HEK293 (cell line): ENCODE results near the gene SIRT4.
"Not testable (repeated sequence)": the region's sequence is repeated elsewhere in the genome, so short reads cannot be mapped to it uniquely, and the experiment has no call there.

Source experiments
- CTCF ChIA-PET: fragments of 350-600 bp; formaldehyde crosslinking; extraction: SDS; loops from one replicate; lab custom pipeline; 2021; ENCODE audit warnings: antibody characterized with exemption; lab: Yijun Ruan, JAX
- POLR2A ChIA-PET: fragments of 300-600 bp; formaldehyde crosslinking; extraction: SDS; loops from one replicate; lab custom pipeline; 2020; ENCODE audit warnings: antibody characterized with exemption, inconsistent platforms; lab: Yijun Ruan, JAX
- H3K27ac ChIP-seq: fragments of 200-500 bp; sonication (Bioruptor generic); 2 replicates; pipeline ENCODE4 v1.5.1; 2014; ENCODE audit warnings: low read depth, low read length, control low read depth, inconsistent platforms; ENCODE audit errors: extremely low read depth
- H3K36me3 ChIP-seq, 2 experiments: fragments of 200-500 bp in 1 of 2; sonication (Bioruptor generic) in 1 of 2; 1 replicate in 1 of 2; 2 replicates in 1 of 2; pipeline ENCODE4 v1.5.1; 2014 to 2017; ENCODE audit warnings: inconsistent platforms in 2 of 2, low read length in 2 of 2; ENCODE audit not compliant: control insufficient read depth in 2 of 2, insufficient read depth in 1 of 2
- H3K4me1 ChIP-seq: fragments of 200-500 bp; sonication (Bioruptor generic); 2 replicates; pipeline ENCODE4 v1.5.1; 2014; ENCODE audit warnings: mild to moderate bottlenecking, low read length, inconsistent platforms; ENCODE audit not compliant: control insufficient read depth, insufficient read depth
- H3K4me3 ChIP-seq: 2 replicates; pipeline ENCODE4 v1.5.1; 2011; ENCODE audit warnings: low read depth, mild to moderate bottlenecking, control low read depth, low read length, moderate library complexity
- H3K9me3 ChIP-seq: fragments of 200-500 bp; sonication (Bioruptor generic); 2 replicates; pipeline ENCODE4 v1.5.1; 2014; ENCODE audit warnings: low read depth, low read length, inconsistent platforms; ENCODE audit not compliant: control insufficient read depth, insufficient read depth
- AEBP2 ChIP-seq: fragments of 450-650 bp; formaldehyde crosslinking; IDR thresholded peaks from 2 replicates; pipeline ENCODE4 v1.5.1; 2016; ENCODE audit warnings: missing biosample characterization, missing genetic modification characterization, borderline replicate concordance
- GLI2 ChIP-seq: fragments of 450-650 bp; formaldehyde crosslinking; IDR thresholded peaks from 2 replicates; pipeline ENCODE4; 2017; ENCODE audit warnings: missing biosample characterization, missing genetic modification characterization, low read depth, borderline replicate concordance
- GLI4 ChIP-seq: fragments of 450-650 bp; formaldehyde crosslinking; IDR thresholded peaks from 2 replicates; pipeline ENCODE4 v1.5.1; 2016; ENCODE audit warnings: missing biosample characterization, missing genetic modification characterization
- GLIS2 ChIP-seq: fragments of 450-650 bp; formaldehyde crosslinking; IDR thresholded peaks from 2 replicates; pipeline ENCODE4 v1.5.1; 2016; ENCODE audit warnings: missing biosample characterization, missing genetic modification characterization
- KLF16 ChIP-seq: fragments of 450-650 bp; formaldehyde crosslinking; IDR thresholded peaks from 2 replicates; pipeline ENCODE4 v1.5.1; 2017; ENCODE audit warnings: missing biosample characterization, missing genetic modification characterization
- WT1 ChIP-seq: fragments of 450-650 bp; formaldehyde crosslinking; IDR thresholded peaks from 2 replicates; pipeline ENCODE4 v1.5.1; 2016; ENCODE audit warnings: missing biosample characterization, missing genetic modification characterization
- ZBTB10 ChIP-seq: fragments of 450-650 bp; formaldehyde crosslinking; IDR thresholded peaks from 2 replicates; pipeline ENCODE4 v1.5.1; 2016; ENCODE audit warnings: missing biosample characterization, missing genetic modification characterization
- ZBTB26 ChIP-seq: fragments of 450-650 bp; formaldehyde crosslinking; optimal IDR thresholded peaks from 2 replicates; pipeline ENCODE3; 2016; ENCODE audit warnings: missing biosample characterization, mild to moderate bottlenecking, missing genetic modification characterization
- ZBTB8A ChIP-seq: fragments of 450-650 bp; formaldehyde crosslinking; IDR thresholded peaks from 2 replicates; pipeline ENCODE4 v1.5.1; 2016; ENCODE audit warnings: missing biosample characterization, missing genetic modification characterization
- ZNF302 ChIP-seq: fragments of 450-650 bp; formaldehyde crosslinking; IDR thresholded peaks from 2 replicates; pipeline ENCODE4 v1.5.1; 2016; ENCODE audit warnings: missing biosample characterization, missing genetic modification characterization, low read depth
- ZNF544 ChIP-seq: fragments of 450-650 bp; formaldehyde crosslinking; IDR thresholded peaks from 2 replicates; pipeline ENCODE4 v1.5.0; 2017; ENCODE audit warnings: missing biosample characterization, missing genetic modification characterization
- ZNF571 ChIP-seq: fragments of 450-650 bp; formaldehyde crosslinking; IDR thresholded peaks from 2 replicates; pipeline ENCODE4 v1.5.0; 2017; ENCODE audit warnings: missing biosample characterization, missing genetic modification characterization
- ZNF639 ChIP-seq: fragments of 450-650 bp; formaldehyde crosslinking; IDR thresholded peaks from 2 replicates; pipeline ENCODE4 v1.5.1; 2016; ENCODE audit warnings: missing biosample characterization, missing genetic modification characterization
- ZNF654 ChIP-seq: fragments of 450-650 bp; formaldehyde crosslinking; IDR thresholded peaks from 2 replicates; pipeline ENCODE4 v1.5.1; 2016; ENCODE audit warnings: low read depth, missing biosample characterization, missing genetic modification characterization
- ZNF660 ChIP-seq: fragments of 450-650 bp; IDR thresholded peaks from 2 replicates; pipeline ENCODE4 v1.5.1; 2018; ENCODE audit warnings: missing biosample characterization, mild to moderate bottlenecking, missing genetic modification characterization
- ZNF791 ChIP-seq: fragments of 450-650 bp; formaldehyde crosslinking; IDR thresholded peaks from 2 replicates; pipeline ENCODE4 v1.5.1; 2016; ENCODE audit warnings: missing biosample characterization, missing genetic modification characterization
- ZNF830 ChIP-seq: fragments of 450-650 bp; IDR thresholded peaks from 2 replicates; pipeline ENCODE4 v1.5.0; 2018; ENCODE audit warnings: missing biosample characterization, missing genetic modification characterization, low read depth, mild to moderate bottlenecking, moderate library complexity
- TF ChIP-seq, protein P1 (sequence below): IDR thresholded peaks from 2 replicates; pipeline ENCODE4 v1.6.1; 2011; ENCODE audit warnings: mild to moderate bottlenecking, low read depth, low read length, borderline replicate concordance

Gene SIRT4

GRCh38 chr12:120332041-120332440, 29.9 kb downstream of the SIRT4 start (continued):
- TF ChIP-seq, protein P1, sequence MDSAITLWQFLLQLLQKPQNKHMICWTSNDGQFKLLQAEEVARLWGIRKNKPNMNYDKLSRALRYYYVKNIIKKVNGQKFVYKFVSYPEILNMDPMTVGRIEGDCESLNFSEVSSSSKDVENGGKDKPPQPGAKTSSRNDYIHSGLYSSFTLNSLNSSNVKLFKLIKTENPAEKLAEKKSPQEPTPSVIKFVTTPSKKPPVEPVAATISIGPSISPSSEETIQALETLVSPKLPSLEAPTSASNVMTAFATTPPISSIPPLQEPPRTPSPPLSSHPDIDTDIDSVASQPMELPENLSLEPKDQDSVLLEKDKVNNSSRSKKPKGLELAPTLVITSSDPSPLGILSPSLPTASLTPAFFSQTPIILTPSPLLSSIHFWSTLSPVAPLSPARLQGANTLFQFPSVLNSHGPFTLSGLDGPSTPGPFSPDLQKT = no peak
- TF ChIP-seq ZNF544 (no peak), ZBTB26 (tag by site-specific recombination) (no peak), GLI2 (no peak), ZNF791 (tag by site-specific recombination) (no peak), ZNF302 (no peak)

- no peak for TF ChIP-seq GLIS2 (tag by site-specific recombination)
- TF ChIP-seq AEBP2 (tag by site-specific recombination) = no peak
- no peak for TF ChIP-seq ZNF571 (tag by site-specific recombination)
- TF ChIP-seq ZNF830 (tag by site-specific recombination) = no peak
- TF ChIP-seq KLF16 (tag by site-specific recombination) = no peak
- TF ChIP-seq GLI4 = no peak
- no peak for TF ChIP-seq ZBTB10 (tag by site-specific recombination)
- no peak for TF ChIP-seq WT1 (tag by site-specific recombination)
- TF ChIP-seq ZNF639 (tag by site-specific recombination) = no peak
- TF ChIP-seq ZNF660 (tag by site-specific recombination) = no peak
- ChIA-PET POLR2A (interaction anchor here (0.6 kb wide), 1 partner anchor 15 kb away, joined by 3 read pairs; no protein-coding TSS in a partner anchor), CTCF (interaction anchor here (0.6 to 1.0 kb wide), 2 partner anchors 53 to 107 kb away, joined by 3 to 4 read pairs; no protein-coding TSS in a partner anchor)
- Histone ChIP-seq H3K27ac (no peak overlapping the region), H3K4me1 (no peaks in the 10 kb centered on the region), H3K4me3 (no peak overlapping the region), H3K9me3 (no peaks in the 10 kb centered on the region), H3K36me3 (no peaks in the 10 kb centered on the region)
These were observed 30.4 kb downstream of the SIRT4 start for GRCh38 chr12:120332523-120332922.

GRCh38 chr12:120335447-120335846, 33.3 kb downstream of the SIRT4 start:
- H3K27ac ChIP-seq, H3K9me3 ChIP-seq, H3K36me3 ChIP-seq, H3K4me3 ChIP-seq: not testable (repeated sequence)
- TF ChIP-seq ZBTB8A (tag by site-specific recombination) (peak; percentile 25; the same call in 1 of the 2 replicates), ZNF654 (tag by site-specific recombination) (peak; percentile 61)
- TF ChIP-seq, all 188 proteins: peak for 2; not testable (repeated sequence) for 186
- CTCF ChIA-PET = interaction anchor here (0.6 to 3.3 kb wide), 8 partner anchors 9 to 335 kb away, joined by 3 to 17 read pairs (median 4); partner anchors contain the start of gene PLA2G1B
- H3K4me1 ChIP-seq, POLR2A ChIA-PET: not testable (repeated sequence)
